Measurements from ENCODE around the gene TBC1D3B. TPM values are rescaled to one million over a fixed set of nuclear protein-coding genes. Genes with fewer than 3 reads are reported as not detected.

The TBC1D3B gene
- total RNA-seq, 1 experiment from 2014 or later = 7.4 TPM

DNA sequence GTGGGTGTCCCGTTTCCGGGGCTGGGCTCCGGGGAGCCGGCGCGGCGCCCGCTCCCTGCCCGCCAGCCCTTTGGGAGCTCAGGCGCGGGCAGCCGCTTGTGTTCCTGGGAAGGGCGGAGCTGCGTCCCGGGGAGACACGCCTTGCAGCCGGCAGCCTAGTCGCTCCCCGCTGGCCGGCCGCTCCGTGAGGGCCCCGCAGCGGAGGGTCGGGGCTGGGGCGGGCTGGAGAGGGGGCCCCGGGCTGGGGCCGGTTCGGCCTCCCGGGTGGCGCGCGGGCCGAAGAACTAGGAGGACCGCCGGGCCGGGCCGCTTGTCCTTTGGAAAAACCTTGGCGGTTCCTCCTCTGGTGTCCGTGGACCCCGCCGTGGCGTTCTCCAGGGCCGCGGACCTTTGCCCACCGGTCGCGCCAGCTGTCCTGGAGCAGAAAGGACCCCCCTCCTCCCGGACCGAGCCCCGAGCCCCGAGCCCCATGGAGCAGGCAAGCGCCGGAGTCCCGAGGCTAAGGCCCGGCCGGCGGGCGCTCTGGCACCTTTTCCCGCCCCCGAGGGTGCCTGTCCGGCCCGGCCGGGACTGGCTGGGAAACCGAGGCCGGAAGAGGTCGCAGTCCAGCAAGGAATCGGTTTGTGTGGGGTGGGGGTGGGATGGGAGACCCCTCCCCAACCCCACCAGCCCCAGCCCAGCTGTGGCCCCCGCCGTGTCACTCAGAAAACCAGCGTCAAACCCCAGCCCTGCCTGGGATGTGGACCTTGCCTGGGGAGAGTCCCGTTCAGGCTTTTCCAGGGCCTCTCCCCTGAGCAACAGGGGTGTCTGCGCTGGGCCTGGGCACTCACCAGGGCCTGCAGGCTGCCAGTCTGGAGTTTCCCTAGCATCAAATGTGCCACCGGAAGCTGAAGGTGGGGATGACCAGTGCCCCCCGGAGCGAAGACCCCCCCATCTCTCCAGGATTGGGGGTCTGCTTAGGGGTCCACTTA is 6.8 kb upstream of the TBC1D3B start:
- ATAC-seq (peak; percentile 94), DNase-seq (ENCODE audit: low read depth, low spot score) (no peak)
- peaks cover 3% of the 10 kb centered on the region; the same call in 1 of the 2 replicates for H3K36me3 ChIP-seq (ENCODE audit: control insufficient read depth, insufficient read depth, low read length)
- intact Hi-C loops (cut with micrococcal nuclease; ENCODE audit: unreplicated experiment) (no loop called here), in situ Hi-C loops (cut with HindIII; ENCODE audit: low pct_unique_long_range_greater_than_20kb, low sequenced_read_pairs) (no loop called here)
- ChIA-PET POLR2A (interaction anchor here (0.6 kb wide), 1 partner anchor 1174 kb away, joined by 5 read pairs; no protein-coding TSS in a partner anchor), CTCF (interaction anchor here (0.7 kb wide), 1 partner anchor 269 kb away, joined by 6 read pairs; no protein-coding TSS in a partner anchor)
- no peaks in the 10 kb centered on the region for H3K9me3 ChIP-seq (ENCODE audit: control insufficient read depth, insufficient read depth, low read depth, low read length)
- no peak overlapping the region for H3K27ac ChIP-seq (ENCODE audit: low read length)
- no peaks in the 10 kb centered on the region for H3K4me1 ChIP-seq (ENCODE audit: control insufficient read depth, insufficient read depth, low read length)
- TF ChIP-seq CTCF (IDR thresholded peaks at IDR 0.05) (no peak), POLR2AphosphoS5 (IDR thresholded peaks at IDR 0.05; ENCODE audit: low read depth, low read length) (no peak), TCF7L2 (IDR thresholded peaks at IDR 0.05; ENCODE audit: low read depth, low read length) (no peak), SIN3A (IDR thresholded peaks at IDR 0.05; ENCODE audit: borderline replicate concordance, insufficient read depth, low read depth, low read length) (no peak)
- TF ChIP-seq, protein P1, sequence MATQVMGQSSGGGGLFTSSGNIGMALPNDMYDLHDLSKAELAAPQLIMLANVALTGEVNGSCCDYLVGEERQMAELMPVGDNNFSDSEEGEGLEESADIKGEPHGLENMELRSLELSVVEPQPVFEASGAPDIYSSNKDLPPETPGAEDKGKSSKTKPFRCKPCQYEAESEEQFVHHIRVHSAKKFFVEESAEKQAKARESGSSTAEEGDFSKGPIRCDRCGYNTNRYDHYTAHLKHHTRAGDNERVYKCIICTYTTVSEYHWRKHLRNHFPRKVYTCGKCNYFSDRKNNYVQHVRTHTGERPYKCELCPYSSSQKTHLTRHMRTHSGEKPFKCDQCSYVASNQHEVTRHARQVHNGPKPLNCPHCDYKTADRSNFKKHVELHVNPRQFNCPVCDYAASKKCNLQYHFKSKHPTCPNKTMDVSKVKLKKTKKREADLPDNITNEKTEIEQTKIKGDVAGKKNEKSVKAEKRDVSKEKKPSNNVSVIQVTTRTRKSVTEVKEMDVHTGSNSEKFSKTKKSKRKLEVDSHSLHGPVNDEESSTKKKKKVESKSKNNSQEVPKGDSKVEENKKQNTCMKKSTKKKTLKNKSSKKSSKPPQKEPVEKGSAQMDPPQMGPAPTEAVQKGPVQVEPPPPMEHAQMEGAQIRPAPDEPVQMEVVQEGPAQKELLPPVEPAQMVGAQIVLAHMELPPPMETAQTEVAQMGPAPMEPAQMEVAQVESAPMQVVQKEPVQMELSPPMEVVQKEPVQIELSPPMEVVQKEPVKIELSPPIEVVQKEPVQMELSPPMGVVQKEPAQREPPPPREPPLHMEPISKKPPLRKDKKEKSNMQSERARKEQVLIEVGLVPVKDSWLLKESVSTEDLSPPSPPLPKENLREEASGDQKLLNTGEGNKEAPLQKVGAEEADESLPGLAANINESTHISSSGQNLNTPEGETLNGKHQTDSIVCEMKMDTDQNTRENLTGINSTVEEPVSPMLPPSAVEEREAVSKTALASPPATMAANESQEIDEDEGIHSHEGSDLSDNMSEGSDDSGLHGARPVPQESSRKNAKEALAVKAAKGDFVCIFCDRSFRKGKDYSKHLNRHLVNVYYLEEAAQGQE (IDR thresholded peaks at IDR 0.05; ENCODE audit: insufficient read depth in 1 of 2, low read depth in 2 of 2, low read length in 1 of 2) = no peak
- BruUV-seq (replicated peaks) = no TSS peak
- peak overlapping the region; percentile 45 to 47 for H3K4me3 ChIP-seq (ENCODE audit: low read depth in 2 of 2, low read length in 2 of 2)
- H3K27me3 ChIP-seq (ENCODE audit: control insufficient read depth, insufficient read depth, low read length) = peaks cover 2% of the 10 kb centered on the region

DNA sequence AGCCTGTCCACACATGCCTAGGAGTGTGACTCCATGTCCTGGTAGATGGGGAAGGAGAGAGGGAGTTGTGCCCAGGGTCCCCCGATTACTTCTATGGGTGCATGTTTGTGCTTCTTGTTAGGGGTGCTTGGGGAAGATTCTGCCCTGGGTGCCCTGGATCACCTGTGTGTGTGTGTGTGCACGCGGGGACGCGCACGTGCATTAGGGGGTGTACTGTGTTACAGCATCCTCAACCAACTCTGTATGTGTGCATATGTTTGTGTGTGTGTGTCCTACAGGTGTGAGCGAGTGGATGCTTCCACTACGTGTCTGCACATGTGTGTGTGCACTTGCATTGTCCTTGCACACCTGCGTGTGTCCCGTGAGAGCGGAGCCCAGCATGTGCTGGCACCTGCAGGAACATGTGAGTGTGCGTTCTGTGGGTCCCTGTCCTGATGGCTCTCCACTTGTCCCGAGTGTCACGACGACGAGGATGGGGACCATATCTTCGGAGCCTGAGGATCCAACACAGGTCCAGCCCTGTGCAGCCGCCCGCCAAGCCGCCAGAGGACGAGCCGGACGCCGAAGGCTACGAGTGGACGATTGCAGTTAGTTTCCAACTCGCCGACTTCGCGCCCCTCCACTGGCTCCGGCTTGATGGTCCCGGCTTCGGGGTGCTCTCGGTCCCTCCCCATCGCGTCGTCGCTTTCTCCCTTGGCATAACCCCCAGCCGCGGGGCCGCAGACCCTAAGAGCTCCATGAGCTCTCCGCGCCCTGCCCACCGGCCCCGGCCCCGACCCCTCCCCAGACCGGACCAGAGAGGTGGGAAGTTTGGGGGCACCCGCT is 6.0 kb upstream of the TBC1D3B start:
- BruUV-seq (replicated peaks) = no TSS peak
- DNase-seq (ENCODE audit: low read depth, low spot score) (no peak), ATAC-seq (peak; percentile 46)
- POLR2A ChIA-PET = interaction anchor here (0.6 kb wide), 1 partner anchor 1173 kb away, joined by 5 read pairs; no protein-coding TSS in a partner anchor
- Histone ChIP-seq H3K27ac (ENCODE audit: low read length) (no peak overlapping the region), H3K4me3 (ENCODE audit: low read depth in 2 of 2, low read length in 2 of 2) (peak overlapping the region; percentile 45 to 47), H3K4me1 (ENCODE audit: control insufficient read depth, insufficient read depth, low read length) (no peaks in the 10 kb centered on the region), H3K27me3 (ENCODE audit: control insufficient read depth, insufficient read depth, low read length) (peaks cover 2% of the 10 kb centered on the region), H3K36me3 (ENCODE audit: control insufficient read depth, insufficient read depth, low read length) (peaks cover 3% of the 10 kb centered on the region; the same call in 1 of the 2 replicates), H3K9me3 (ENCODE audit: control insufficient read depth, insufficient read depth, low read depth, low read length) (no peaks in the 10 kb centered on the region)
- intact Hi-C loops (cut with micrococcal nuclease; ENCODE audit: unreplicated experiment) (no loop called here), in situ Hi-C loops (cut with HindIII; ENCODE audit: low pct_unique_long_range_greater_than_20kb, low sequenced_read_pairs) (no loop called here)
- CTCF ChIA-PET = interaction anchor here (0.7 kb wide), 1 partner anchor 268 kb away, joined by 6 read pairs; no protein-coding TSS in a partner anchor
- TF ChIP-seq TCF7L2 (IDR thresholded peaks at IDR 0.05; ENCODE audit: low read depth, low read length) = no peak
- TF ChIP-seq, protein P1 (IDR thresholded peaks at IDR 0.05; ENCODE audit: insufficient read depth in 1 of 2, low read depth in 2 of 2, low read length in 1 of 2) = no peak
- TF ChIP-seq POLR2AphosphoS5 (IDR thresholded peaks at IDR 0.05; ENCODE audit: low read depth, low read length) = no peak
- TF ChIP-seq CTCF (IDR thresholded peaks at IDR 0.05) = no peak
- TF ChIP-seq SIN3A (IDR thresholded peaks at IDR 0.05; ENCODE audit: borderline replicate concordance, insufficient read depth, low read depth, low read length) = no peak

All from Panc1 (cell line).